ENCODE data around the gene BRI3BP.

- TF ChIP-seq POLR2AphosphoS5 (IDR thresholded peaks at IDR 0.05; ENCODE audit: low read depth) (no peak), CTCF (IDR thresholded peaks at IDR 0.05; ENCODE audit: insufficient read depth, low read length) (no peak), GABPA (IDR thresholded peaks at IDR 0.05; ENCODE audit: low read depth) (no peak), SPI1 (IDR thresholded peaks at IDR 0.05; ENCODE audit: borderline replicate concordance, low read depth) (no peak)
These were observed 55.6 kb downstream of the BRI3BP start for GRCh38 chr12:125049093-125049458.

Measured in HL-60 (cell line).